ENCODE measurements around the gene LOXL1. TPM values are rescaled to one million over a fixed set of nuclear protein-coding genes. Genes with fewer than 3 reads are reported as not detected.

LOXL1 gene
- total and polyA plus RNA-seq, 4 donors, result 0.67 to 2.0 (median 1.4) TPM; not detected in 1

DNA sequence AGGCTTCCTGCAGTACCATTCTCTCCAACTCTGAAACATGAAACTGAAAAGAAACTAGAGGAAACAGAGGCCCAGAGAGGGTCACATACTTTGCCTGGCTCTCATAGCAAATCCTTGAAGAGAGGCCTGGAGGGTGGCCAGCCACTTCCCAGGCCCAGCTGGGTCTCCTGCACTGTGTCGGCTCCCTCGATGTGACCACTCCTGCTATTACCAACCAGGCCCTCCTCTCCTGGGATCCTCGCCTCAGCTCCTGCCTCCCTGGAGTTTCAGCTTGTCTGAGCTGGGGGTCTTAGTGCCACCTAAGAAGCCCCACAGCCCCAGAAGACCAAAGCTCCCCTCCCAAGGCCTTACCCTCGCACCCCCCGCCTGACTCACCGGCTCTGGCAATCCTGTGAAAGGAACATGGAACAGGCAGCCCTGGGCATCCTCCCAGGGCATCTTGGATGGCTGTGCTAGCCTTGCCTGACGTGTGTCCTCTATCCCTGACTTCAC is 4.6 kb downstream of the LOXL1 start:
- whole genome bisulfite sequencing, result 82% methylated on average over 7 of the region's 7 CpGs
- H3K4me1 ChIP-seq (ENCODE audit: control insufficient read depth in 4 of 4, insufficient read depth in 4 of 4, low read length in 3 of 4), result peaks cover 2 to 13% (median 4%) of the 10 kb centered on the region in 4 donors
- peaks cover 0 to 9% (median 4%) of the 10 kb centered on the region in 4 donors for H3K27me3 ChIP-seq (ENCODE audit: control insufficient read depth in 4 of 4, insufficient read depth in 4 of 4, low read length in 3 of 4)
- H3K27ac ChIP-seq (ENCODE audit: low read depth in 1 of 2, low read length in 2 of 2), result no peak overlapping the region
- no peak for TF ChIP-seq EGR1 (IDR thresholded peaks at IDR 0.05; ENCODE audit: low read depth in 2 of 2)
- no peak for TF ChIP-seq FOXA2 (IDR thresholded peaks at IDR 0.05)
- no peak for TF ChIP-seq JUND (IDR thresholded peaks at IDR 0.05)
- TF ChIP-seq, protein P1, sequence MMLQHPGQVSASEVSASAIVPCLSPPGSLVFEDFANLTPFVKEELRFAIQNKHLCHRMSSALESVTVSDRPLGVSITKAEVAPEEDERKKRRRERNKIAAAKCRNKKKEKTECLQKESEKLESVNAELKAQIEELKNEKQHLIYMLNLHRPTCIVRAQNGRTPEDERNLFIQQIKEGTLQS (IDR thresholded peaks at IDR 0.05), result no peak
- TF ChIP-seq, protein P2, sequence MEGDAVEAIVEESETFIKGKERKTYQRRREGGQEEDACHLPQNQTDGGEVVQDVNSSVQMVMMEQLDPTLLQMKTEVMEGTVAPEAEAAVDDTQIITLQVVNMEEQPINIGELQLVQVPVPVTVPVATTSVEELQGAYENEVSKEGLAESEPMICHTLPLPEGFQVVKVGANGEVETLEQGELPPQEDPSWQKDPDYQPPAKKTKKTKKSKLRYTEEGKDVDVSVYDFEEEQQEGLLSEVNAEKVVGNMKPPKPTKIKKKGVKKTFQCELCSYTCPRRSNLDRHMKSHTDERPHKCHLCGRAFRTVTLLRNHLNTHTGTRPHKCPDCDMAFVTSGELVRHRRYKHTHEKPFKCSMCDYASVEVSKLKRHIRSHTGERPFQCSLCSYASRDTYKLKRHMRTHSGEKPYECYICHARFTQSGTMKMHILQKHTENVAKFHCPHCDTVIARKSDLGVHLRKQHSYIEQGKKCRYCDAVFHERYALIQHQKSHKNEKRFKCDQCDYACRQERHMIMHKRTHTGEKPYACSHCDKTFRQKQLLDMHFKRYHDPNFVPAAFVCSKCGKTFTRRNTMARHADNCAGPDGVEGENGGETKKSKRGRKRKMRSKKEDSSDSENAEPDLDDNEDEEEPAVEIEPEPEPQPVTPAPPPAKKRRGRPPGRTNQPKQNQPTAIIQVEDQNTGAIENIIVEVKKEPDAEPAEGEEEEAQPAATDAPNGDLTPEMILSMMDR (IDR thresholded peaks at IDR 0.05; ENCODE audit: low read depth, low read length, missing input control), result no peak
- no peak for TF ChIP-seq HNF4G (IDR thresholded peaks at IDR 0.05)
- TF ChIP-seq GABPA (IDR thresholded peaks at IDR 0.05 in 1 of 2, conservative IDR thresholded peaks at IDR 0.05 in 1 of 2), result no peak
- TF ChIP-seq RXRA (IDR thresholded peaks at IDR 0.05), result no peak
- TF ChIP-seq, protein P3, sequence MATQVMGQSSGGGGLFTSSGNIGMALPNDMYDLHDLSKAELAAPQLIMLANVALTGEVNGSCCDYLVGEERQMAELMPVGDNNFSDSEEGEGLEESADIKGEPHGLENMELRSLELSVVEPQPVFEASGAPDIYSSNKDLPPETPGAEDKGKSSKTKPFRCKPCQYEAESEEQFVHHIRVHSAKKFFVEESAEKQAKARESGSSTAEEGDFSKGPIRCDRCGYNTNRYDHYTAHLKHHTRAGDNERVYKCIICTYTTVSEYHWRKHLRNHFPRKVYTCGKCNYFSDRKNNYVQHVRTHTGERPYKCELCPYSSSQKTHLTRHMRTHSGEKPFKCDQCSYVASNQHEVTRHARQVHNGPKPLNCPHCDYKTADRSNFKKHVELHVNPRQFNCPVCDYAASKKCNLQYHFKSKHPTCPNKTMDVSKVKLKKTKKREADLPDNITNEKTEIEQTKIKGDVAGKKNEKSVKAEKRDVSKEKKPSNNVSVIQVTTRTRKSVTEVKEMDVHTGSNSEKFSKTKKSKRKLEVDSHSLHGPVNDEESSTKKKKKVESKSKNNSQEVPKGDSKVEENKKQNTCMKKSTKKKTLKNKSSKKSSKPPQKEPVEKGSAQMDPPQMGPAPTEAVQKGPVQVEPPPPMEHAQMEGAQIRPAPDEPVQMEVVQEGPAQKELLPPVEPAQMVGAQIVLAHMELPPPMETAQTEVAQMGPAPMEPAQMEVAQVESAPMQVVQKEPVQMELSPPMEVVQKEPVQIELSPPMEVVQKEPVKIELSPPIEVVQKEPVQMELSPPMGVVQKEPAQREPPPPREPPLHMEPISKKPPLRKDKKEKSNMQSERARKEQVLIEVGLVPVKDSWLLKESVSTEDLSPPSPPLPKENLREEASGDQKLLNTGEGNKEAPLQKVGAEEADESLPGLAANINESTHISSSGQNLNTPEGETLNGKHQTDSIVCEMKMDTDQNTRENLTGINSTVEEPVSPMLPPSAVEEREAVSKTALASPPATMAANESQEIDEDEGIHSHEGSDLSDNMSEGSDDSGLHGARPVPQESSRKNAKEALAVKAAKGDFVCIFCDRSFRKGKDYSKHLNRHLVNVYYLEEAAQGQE (IDR thresholded peaks at IDR 0.05), result no peak
- TF ChIP-seq, protein P4, sequence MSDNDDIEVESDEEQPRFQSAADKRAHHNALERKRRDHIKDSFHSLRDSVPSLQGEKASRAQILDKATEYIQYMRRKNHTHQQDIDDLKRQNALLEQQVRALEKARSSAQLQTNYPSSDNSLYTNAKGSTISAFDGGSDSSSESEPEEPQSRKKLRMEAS (IDR thresholded peaks at IDR 0.05), result no peak
- TF ChIP-seq, protein P5, sequence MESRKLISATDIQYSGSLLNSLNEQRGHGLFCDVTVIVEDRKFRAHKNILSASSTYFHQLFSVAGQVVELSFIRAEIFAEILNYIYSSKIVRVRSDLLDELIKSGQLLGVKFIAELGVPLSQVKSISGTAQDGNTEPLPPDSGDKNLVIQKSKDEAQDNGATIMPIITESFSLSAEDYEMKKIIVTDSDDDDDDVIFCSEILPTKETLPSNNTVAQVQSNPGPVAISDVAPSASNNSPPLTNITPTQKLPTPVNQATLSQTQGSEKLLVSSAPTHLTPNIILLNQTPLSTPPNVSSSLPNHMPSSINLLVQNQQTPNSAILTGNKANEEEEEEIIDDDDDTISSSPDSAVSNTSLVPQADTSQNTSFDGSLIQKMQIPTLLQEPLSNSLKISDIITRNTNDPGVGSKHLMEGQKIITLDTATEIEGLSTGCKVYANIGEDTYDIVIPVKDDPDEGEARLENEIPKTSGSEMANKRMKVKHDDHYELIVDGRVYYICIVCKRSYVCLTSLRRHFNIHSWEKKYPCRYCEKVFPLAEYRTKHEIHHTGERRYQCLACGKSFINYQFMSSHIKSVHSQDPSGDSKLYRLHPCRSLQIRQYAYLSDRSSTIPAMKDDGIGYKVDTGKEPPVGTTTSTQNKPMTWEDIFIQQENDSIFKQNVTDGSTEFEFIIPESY (IDR thresholded peaks at IDR 0.05), result no peak
- no peak for TF ChIP-seq NR2F2 (IDR thresholded peaks at IDR 0.05)
- TF ChIP-seq SP1 (IDR thresholded peaks at IDR 0.05), result no peak
- TF ChIP-seq HNF4A (conservative IDR thresholded peaks at IDR 0.05), result no peak
- TF ChIP-seq YY1 (IDR thresholded peaks at IDR 0.05), result no peak
- no peak for TF ChIP-seq FOXA1 (IDR thresholded peaks at IDR 0.05)
- TF ChIP-seq TAF1 (conservative IDR thresholded peaks at IDR 0.05), result no peak
- TF ChIP-seq RAD21 (IDR thresholded peaks at IDR 0.05), result no peak
- no peak for DNase-seq (ENCODE audit: low spot score)
- H3K4me3 ChIP-seq (ENCODE audit: low read depth in 1 of 3, low read length in 3 of 3), result no peak overlapping the region
- no peak overlapping the region for H3K9ac ChIP-seq (ENCODE audit: low read depth in 1 of 2, low read length in 2 of 2)
- H3K36me3 ChIP-seq (ENCODE audit: control insufficient read depth in 4 of 4, insufficient read depth in 3 of 4, low read depth in 1 of 4, low read length in 3 of 4), result no peaks in the 10 kb centered on the region
- H3K9me3 ChIP-seq (ENCODE audit: control insufficient read depth in 4 of 4, low read length in 3 of 4), result no peaks in the 10 kb centered on the region

Measured in liver (tissue), 9 donors.